Middle frontal gyrus (tissue), 1 donor: ENCODE results near the gene LINC01488.

Experiments used
- DNase-seq: peaks from one replicate; pipeline ENCODE4 v3.0.0-alpha.2; 2015; ENCODE audit warnings: low spot score; ENCODE audit errors: extremely low spot score

LINC01488 gene

DNA sequence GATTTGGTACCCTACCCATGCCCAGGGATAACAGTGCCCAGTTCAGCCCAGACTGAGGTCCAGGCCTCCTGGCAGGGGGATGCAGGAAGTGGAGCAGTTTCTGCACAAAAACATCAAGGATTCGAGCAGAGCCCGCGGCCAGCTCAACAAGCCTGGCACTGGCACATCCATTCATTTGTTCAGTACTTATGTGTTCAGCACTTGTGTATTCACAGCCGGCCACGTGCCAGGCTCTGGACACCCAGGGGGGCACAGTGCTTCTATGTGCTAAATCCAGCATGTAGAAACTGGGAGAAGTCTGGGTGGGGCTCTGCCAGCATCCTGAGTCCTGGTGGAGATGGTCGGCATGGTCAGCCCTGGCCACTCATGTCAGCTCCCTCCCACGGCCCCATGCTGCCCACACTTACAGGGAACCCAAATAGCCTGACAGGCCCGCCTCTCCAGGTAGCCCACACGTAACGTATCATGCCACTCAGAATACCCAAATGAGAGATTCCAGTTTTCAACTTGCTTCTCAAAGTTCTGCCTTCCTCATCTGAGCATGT, 28.5 kb downstream of the LINC01488 start:
- DNase-seq, result no peak

DNA sequence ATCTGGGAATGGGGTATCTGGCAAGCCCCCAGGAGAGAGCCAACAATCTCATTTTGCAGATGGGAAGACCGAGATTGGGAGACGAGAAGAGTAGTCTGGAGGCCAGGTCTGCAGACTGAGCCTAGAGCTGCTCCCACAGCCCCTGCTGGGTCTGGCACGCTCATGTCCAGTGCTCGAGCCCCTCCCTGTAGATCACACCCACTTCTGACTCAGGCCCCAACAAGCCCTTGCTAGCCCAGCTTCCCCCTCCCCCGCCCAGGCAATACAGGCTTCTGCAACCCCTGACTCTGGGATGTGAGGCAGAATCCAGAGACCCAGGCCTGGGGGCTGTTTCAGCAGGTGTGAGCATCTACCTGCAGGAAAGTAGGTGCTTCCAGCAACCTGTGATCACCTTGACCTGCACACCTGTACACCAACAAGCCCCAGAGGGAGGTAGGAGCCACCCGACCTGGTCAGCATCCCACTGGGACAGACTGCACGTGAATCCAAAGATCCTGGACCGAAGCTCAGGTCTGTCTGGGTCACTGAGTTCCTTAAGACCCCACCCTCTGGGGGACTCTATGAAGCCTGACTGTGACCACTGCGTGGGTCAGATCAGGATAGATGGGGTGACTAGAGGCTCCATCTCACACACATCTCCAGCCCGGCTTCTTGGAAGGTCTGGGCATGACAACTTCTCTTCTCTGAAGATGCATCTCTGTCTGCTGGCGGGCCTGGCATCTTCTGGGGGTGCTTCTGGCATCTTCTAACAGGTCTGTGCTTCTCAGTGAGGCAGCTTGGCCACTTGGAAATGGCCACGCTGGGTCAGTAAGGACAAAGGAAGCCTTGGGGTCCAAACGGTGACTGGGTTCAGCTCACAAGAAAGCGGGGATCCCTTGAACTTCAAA, 29.3 kb downstream of the LINC01488 start:
- no peak for DNase-seq

DNA sequence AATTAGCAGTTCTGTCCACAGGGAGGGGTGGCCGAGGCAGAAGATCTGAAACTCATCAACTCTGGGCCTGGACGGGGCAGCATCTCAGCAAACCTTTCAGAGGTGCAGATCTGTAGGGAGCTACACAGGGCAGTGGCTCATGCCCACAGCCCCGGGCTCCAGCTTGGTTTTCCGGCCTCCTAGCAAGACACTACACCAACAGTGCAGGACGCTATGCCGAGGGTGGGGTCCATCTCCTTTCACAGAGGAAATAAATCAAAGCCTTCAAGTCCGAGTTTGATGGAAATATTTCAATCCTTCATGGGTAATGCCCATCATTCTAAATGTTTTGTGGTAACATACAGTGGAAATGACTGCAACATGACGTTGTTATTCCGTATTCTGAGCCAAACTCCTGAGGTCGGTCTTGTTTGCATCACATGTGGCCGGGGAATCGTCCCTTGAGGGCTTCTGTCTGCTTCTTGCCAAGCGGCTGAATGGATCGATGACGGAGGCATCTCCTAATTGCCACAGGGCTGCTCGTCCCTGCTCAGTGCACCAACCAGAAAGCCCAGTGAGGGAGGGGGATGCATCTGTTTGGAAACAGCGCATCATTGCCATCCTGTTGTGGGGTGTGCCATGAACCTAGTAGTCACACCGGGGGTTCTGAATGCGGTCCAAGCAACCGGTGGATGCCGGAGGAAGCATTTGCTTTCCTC, 30.0 kb downstream of the LINC01488 start:
- DNase-seq, result no peak

DNA sequence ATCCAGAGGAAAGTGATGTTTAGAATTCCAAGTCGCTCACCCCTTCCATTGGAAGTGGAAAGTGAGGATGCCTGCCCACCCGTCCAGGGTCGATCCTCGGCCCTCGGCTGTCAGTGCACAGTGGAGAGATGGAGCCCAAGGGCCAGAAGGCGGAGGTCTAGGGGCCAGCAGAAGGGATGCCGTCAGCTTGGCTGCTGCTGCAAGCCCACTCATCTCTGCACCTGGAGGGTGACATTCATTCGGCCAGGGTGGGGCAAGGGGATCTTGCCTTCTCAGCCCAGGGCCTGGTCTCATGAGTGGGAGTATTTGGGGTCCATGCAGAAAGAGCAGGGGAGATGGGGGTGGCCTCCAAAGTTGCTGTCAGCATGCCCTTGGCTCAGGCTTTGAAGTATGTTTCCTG, 30.7 kb downstream of the LINC01488 start:
- no peak for DNase-seq

DNA sequence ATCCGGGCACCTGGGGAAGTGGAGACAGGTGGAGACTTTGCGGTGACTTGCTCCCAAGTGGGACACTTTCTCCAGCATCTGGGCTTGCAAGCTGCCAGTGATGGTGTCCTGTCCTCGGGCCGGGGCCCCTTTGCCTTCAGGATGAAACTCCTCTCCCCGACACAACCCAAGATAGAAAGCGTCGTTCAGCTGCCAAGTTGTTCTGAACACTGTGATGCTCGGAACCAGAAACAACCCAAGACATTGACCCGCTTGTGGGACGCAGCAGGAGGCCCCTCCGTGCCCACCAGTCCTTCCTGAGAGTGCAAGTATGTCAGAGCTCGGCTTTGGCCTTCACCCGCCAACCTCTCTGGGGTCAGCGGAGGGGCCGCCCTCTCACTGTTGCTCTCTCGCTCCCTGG, 31.3 kb downstream of the LINC01488 start:
- no peak for DNase-seq

DNA sequence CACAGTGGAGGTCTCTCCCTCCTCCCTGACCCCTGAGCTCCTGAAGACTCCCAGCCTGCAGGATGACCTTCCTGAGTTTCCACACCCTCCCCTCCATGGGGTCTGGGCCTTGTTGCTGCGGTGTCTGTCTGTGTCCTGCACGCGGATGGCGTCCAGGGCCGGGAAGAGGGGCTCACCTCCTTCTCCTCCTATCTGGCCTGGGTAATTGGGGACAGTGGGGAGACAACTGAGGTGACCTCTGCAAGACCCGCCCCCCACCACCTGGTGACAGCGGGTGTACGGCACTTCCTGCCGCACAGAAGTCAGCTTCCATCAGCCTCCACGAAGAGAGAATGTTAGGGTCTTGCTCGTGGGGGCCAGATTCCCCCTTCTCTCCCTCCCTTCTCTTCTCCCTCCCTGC, 31.7 kb downstream of the LINC01488 start:
- no peak for DNase-seq

DNA sequence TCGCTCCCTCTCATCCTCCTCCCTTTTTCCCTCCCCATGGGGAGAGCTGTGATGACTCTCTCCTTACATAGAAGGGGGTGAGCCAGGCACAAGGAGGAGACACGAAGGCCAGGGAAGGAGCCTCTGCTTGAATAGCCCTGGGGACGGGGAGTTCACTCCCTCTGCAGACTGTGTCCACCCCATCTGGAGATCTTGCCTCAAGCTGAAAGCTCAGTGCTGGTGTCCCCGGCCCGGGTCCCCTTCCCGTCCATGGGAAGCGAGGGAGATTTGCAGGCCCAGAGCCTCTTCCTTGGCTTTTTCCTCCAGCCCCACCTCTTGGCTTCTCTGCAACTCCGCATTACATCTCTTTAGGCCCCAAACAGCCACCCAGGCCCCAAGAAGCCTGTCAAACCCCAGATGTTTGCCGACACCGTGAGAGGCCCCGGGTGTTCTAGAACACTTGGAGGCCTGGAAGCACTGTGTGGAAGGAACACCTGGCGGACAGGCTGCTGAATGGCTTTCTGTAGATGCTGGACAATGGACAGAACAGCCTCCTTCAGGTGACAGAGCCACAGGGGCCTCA, 32.3 kb downstream of the LINC01488 start:
- no peak for DNase-seq

DNA sequence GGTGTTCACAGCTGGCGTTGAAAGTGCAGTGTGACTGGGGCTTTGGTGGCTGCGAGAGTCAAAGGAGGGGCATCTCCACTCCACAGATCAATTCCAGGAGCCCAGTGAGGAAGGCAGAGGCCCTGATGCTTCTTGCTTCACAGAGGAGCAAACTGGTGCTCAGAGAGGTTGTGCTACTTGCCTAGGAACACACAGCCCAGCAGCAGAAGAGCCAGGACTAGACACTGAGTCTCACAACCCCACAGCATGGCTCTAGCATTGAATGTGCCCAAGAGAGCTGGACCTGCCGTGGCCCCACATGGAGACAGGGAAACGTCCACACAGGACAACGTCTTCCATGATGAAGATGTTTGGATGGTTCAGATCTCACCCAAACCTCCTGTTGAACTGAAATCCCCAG, 33.3 kb downstream of the LINC01488 start:
- no peak for DNase-seq

DNA sequence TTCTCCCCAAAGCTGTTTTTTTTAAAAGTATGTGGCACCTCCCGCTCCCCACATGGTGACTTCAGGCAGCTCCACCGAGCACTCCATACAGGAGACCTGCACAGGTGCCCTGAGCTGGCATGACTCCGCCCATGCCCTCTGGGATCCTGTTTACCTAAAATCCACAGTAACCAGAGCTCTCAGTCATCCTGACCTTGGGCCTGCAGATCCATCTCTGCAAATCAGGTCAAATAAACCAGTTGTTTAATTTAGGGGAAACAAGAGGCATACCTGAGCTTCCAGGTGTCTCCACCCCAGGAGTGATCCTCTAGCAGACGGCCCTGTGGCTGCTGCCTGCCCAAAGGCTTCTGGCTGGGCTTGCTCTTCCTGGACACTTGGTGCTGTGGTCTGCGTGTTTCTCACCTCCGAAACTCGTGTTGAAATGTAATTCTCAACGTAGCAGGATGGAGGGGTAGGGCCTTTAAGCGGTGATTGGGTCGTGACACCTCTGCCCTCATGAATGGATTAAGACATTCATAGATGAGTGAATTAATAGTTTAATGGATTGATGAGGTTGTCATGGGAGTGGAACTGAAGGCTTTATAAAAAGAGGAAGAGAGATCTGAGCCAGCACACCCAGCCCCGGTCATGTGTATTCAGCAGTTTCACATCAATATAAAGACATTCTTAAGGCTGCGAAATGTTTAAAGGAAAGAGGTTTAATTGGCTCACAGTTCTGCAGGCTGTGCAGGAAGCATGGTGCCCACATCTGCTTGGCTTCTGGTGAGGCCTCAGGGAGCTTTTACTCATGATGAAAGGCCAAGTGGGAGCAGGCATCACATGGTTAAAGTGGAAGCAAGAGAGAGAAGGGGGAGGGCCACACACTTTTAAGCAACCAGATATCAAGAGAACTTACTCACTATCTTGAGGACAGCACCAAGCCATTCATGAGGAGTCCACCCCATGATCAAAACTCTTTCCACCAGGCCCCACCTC, 34.1 kb downstream of the LINC01488 start:
- DNase-seq, result no peak

DNA sequence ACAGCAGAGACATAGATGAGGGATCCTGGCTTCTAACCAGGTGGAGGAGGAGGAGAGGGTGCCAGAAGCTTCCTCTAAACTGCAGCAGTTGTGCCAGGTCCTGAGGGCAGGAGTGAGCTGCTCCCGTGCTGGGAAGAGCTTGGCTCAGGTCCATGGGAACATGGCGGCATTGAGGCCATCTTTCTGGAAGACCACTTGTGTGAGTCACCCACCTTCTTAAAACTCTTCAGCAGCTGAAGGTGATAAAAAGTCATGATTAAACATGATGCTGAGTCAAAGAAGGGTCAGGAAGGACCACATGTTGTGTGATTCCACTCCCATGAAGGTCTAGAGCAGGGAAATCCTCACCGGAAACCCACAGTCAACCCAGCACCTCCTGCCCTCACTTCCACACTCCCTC, 35.1 kb downstream of the LINC01488 start:
- no peak for DNase-seq

DNA sequence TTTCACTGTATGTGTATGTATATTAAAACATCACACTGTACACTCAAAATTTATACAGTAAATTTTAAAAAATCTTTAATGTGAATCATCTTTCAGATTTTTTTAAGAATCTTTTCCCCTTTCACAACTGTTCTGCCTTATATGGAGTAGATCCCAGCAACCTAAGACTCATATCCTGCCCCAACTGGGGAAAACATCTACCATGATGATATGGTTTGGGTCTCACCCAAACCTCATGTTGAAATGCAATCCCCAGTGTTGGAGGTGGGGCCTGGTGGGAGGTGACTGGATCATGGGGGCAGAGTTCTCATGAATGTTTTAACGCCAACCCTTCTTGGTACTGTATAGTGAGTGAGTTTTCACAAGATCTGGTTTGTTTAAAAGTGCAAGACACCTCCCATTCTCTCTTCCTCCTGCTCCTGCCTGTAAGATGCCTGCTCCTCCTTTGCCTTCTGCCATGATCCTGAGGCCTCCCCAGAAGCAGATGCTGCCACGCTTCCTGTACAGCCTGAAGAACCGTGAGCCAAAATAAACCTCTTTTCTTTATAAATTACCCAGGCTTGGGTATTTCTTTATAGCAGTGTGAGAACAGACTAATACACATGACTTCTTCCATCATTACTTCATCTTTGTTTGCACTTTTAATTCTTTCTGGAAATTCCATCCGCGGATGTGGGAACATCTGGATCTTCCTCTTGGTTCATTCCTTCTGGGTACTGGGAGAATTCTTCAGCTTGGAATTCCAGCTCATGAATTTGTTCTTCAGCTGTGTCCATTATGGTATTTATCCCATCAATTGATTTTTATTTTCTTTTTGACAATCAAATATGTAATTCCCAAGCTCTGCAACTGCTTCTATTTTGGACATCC, 36.9 kb downstream of the LINC01488 start:
- DNase-seq, result no peak

DNA sequence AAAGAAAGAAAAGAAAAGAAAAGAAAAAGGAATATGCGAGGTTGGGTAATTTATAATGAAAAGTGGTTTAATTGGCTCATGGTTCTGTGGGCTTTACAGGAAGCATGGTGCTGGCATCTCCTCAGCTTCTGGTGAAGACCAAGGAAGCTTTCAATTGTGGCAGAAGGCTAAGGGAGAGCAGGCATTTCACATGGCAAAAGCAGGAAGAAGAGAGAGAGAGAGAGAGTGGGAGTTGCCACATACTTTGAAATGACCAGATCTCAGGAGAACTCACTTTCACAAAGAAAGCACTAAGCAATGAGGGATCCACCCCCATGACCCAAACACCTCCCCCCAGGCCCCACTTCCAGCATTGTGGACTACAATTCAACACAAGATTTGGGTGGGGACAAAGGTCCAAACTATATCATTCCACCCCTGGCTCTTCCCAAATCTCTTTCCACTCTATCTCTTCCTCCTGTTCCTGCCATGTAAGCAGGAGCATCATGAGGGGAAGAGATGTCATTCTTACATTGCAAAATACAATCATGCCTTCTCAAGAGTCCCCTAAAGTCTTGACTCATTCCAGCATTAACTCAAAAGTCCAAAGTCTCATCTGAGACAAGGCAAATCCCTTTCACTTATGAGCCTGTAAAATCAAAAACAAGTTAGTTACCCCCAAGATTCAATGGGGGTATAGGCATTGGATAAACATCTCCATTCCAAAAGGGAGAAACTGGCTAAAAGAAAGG, 38.9 kb downstream of the LINC01488 start:
- DNase-seq, result no peak

DNA sequence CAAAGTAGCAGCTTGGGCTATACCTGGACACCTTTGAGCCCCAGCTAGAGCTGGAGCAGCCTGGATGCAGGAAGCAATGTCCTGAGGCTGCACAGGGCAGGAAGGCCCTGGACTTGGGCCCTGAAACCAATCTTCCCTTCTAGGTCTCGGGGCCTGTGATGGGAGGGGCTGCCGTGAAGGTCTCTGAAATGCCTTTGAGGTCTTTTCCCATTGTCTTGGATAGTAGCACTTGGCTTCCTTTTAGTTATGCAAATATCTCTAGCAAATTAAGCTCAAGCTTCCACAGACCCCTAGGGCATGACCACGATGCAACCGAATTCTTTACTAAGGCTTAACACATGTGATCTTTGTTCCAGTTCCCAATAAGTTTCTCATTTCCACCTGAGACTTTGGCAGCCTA, 40.0 kb downstream of the LINC01488 start:
- no peak for DNase-seq

DNA sequence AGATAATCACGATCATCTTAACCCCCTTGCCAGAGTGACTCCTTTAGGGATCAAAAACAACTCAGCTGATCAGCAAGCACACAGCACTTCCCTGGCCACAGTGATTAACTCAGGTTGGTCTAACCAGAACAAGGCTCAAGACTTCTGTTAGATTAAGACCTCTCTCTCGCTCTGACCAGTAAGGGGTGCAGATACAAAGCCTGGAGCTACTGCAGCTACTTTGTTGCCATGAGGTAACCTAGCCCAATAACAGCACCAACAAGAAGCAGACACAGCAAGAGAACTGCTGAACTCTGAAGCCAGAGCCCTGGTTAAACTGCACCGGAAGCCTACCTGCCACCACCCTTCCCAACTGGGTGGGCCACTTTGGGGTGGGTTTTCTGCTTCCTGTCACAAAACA, 42.0 kb downstream of the LINC01488 start:
- no peak for DNase-seq

DNA sequence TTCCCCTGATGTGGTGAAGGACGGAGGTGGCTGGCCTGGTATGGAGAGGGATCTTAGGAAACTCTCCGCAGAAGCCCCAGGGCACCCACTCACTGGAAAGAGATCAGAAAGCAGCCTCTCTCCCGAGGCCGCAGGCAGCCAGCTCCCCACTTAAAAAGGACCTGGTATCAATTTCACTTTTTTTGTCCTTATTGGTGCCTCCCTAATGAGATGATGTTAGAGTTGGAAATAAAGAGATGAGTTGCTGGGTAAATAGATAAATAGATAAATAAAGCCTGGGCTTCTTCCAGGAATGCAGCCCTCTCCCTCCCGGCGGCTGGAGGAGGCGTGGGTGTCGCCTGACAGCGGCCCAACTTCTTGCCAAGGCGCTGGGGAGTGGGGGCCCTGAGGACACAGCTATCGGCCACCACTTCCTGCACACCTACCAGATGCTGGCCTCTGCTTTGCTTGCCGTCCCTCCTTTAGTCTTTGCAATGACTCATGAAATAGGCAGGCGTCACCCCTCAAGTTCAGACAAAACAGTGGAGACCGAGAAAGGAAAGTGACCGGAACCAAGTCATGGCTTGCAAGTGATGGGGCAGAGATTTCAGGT, 42.9 kb downstream of the LINC01488 start:
- DNase-seq, result no peak

DNA sequence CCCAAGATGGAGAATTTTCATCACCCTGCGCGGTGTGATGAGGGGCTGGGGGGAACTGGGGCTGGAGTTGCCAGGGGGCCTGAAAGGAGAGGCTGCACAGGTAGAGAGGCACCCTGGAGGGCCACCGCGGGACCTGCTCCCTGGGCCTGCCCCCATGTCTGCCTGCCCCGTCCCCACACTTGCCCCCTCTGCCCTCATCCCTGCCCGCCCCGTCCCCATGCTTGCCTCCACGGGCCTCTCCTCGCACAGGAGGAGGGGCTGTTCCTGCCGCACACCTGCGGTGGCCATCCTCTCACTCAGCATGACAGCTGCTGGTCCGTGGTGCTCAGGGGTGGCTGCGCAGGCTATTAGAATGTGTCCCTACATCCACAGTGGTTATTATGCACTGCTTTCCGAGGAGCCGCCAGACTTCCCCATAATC, 43.5 kb downstream of the LINC01488 start:
- no peak for DNase-seq

DNA sequence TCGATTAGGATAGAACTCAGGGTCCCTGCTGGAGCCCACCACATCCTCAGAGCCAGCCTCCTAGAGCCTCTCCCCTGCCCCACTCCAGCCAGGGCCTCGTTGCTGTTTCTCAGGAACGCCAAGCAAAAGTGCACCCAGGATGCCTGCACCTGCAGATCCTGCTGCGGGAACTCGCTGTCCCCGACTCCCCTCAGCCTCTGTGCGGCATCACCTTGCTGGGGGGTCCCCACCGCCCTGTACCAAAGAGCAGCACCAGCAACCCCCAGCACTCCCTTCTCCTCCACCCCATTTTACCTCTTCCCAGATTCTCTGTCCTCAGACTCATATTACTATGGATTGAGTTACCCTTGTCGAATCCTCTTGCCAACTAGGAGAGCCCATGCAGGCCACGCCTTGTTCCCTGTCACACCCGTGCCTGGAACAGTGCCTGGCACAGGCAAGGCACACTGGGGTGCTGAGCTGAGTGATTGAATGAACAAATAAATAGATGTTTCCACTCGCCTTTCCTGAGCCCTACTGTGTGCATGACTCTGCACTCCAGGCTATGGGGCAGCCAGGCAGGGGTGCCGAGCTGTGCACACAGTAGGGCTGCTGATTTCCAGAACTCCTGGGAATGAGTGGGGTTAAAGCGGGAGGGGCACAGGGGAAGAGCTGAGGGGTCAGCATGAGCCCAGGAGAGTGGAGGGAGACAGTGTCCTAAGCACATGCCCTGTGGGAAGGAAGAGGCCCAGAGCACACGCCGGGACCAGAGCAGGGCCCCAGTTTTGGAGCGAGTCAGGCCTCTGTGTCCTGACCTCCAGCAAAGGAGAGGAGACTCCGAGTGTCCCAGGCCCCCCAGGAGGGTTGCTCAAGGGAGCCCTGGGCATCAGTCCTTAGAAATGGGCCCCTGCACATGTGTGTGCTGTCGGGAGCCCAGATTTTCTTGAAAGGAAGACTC, 44.3 kb downstream of the LINC01488 start:
- DNase-seq, result no peak

DNA sequence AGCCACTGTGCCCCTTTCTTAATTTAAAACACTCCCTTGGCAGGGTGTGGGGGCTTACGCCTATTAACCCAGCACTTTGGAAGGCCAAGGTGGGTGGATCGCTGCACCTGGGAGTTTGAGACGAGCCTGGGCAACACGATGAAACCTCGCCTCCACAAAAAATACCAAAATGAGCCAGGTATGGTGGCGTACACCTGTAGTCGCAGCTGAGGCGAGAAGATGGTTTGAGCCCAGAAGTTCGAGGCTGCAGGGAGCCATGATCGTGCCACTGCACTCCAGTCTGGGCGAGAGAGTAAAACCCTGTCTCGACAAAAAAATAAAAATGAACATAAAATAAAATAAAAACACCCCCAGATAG, 45.0 kb downstream of the LINC01488 start:
- no peak for DNase-seq
